ENCODE results near the gene SIRT4.

The SIRT4 gene

DNA sequence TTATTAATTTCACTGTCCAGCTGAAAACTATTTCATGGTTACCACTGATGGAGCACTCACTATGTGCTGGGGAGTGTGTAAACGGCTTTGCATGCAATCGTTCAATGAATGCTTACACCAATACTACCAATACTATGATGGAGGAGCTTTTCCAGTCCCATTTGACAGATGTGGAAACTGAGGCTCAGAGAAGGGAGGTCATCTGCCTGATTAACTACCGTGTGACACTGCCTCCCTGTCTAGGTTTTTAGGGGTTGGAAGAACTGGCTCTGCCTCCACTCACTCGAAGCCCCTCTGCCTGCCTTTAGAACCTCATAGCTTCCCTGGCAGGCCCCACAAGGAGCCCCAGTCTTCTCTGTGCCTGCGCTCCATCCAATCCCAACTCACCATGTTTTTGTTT, 55.0 kb downstream of the SIRT4 start:
- no peak for DNase-seq (ENCODE audit: low read depth, low spot score)
- no peak overlapping the region for H3K4me3 ChIP-seq (ENCODE audit: low read length)

DNA sequence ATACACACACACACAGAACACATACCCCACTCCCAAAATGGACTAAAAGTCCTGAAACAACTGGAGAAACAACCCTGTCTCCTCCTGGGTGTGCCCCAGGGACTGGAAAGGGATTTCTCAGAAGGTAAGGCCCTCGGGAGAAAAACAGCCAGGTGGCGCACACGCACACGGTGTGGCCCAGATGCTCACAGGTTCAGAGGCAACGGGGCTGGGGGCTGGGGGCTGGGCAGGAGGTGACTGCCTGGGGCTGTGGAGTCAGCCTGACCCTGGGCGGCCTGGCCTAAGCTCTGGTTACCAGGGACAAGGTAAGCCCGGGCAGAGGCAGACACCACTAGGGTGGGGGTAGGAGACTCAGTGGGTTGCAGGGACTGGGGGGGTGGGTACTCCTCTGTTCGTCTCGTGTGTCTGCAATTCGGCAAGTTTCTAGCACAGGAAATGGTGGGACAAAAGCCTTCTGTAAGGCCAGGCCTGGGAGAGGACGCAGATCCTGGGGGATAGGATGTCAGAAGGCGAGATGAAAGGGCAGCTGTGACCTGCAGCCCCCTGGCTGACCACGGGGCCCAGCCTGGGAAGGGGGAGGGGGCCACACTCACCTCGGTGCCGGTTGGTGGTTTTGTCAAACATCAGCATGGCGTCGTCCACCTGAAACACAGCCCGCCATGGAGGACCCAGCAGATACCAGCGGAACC, 56.4 kb downstream of the SIRT4 start:
- no peak for DNase-seq (ENCODE audit: low read depth, low spot score)
- H3K4me3 ChIP-seq (ENCODE audit: low read length) = no peak overlapping the region

- no peak for DNase-seq (ENCODE audit: low read depth, low spot score)
- H3K4me3 ChIP-seq (ENCODE audit: low read length) = no peak overlapping the region
Measured at GRCh38 chr12:120359128-120359527, 57.0 kb downstream of the SIRT4 start.

GRCh38 chr12:120361506-120362208, 59.5 kb downstream of the SIRT4 start:
- no peak for DNase-seq (ENCODE audit: low read depth, low spot score)
- H3K4me3 ChIP-seq (ENCODE audit: low read length) = no peak overlapping the region

All from Jurkat, Clone E6-1 (cell line).